Endothelial cell of umbilical vein (primary cell): ENCODE measurements around the gene RPS16. TPM values are rescaled to one million over a fixed set of nuclear protein-coding genes. Genes with fewer than 3 reads are reported as not detected.

Source experiments
- BruUV-seq: library from RNA; stranded (reverse); fragments of 400-500 nt; replicated peaks from 2 replicates; lab custom pipeline; 2021; lab: Mats Ljungman, UMichigan
- CTCF ChIA-PET: fragments of 300-600, 350-600 bp; sonication (Branson Sonifier 250); formaldehyde crosslinking; loops from one replicate; lab custom pipeline; 2021; ENCODE audit warnings: antibody characterized with exemption, inconsistent platforms; lab: Charles Lee
- POLR2A ChIA-PET: fragments of 300-600, 350-600 bp; sonication (Branson Sonifier 250); formaldehyde crosslinking; loops from one replicate; lab custom pipeline; 2021; ENCODE audit warnings: antibody characterized with exemption, inconsistent platforms; lab: Charles Lee
- DNase-seq: peaks from one replicate; pipeline ENCODE4 v3.0.0-alpha.2; 2011; ENCODE audit warnings: low read depth, low spot score
- FAIRE-seq: peaks from 2 replicates; lab custom pipeline; 2011; peaks lifted over from hg19 to GRCh38; lab: Jason Lieb, UNC
- H2AFZ ChIP-seq: 2 replicates; pipeline ENCODE4 v1.6.0; 2012; ENCODE audit warnings: low read depth, low read length, control low read depth, inconsistent platforms
- H3K27ac ChIP-seq: 2 replicates; pipeline ENCODE4 v1.5.1; 2011; ENCODE audit warnings: low read depth, mild to moderate bottlenecking, control low read depth, low read length, moderate library complexity; ENCODE audit not compliant: insufficient read depth
- H3K27me3 ChIP-seq, 2 experiments: 2 replicates each; pipeline versions ENCODE4 v1.6.0 to v1.6.1; 2011; ENCODE audit warnings: low read length in 2 of 2, mixed read lengths in 1 of 2; ENCODE audit not compliant: control insufficient read depth in 2 of 2, insufficient read depth in 2 of 2
- H3K36me3 ChIP-seq, 2 experiments: 2 replicates in 1 of 2; 3 replicates in 1 of 2; pipeline ENCODE4 v1.5.1; 2011; ENCODE audit warnings: low read length in 2 of 2, mild to moderate bottlenecking in 1 of 2, moderate library complexity in 1 of 2; ENCODE audit not compliant: control insufficient read depth in 2 of 2, insufficient read depth in 2 of 2; ENCODE audit errors: extremely low read depth in 1 of 2
- H3K4me1 ChIP-seq: 3 replicates; pipeline ENCODE4 v1.5.1; 2011; ENCODE audit warnings: mild to moderate bottlenecking, low read length; ENCODE audit not compliant: control insufficient read depth, insufficient read depth; ENCODE audit errors: extremely low read depth
- H3K4me2 ChIP-seq: 2 replicates; pipeline ENCODE4 v1.6.1; 2011; ENCODE audit warnings: low read length, control low read depth, mixed read lengths; ENCODE audit not compliant: insufficient read depth
- H3K4me3 ChIP-seq, 3 experiments: fragments of 200-600 bp in 1 of 3; sonication (generic), shearing (Covaris generic) in 1 of 3; replicated peaks in 1 of 3; 2 replicates each; pipeline ENCODE4 v1.5.1; 2011 to 2016; ENCODE audit warnings: control low read depth in 3 of 3, low read length in 3 of 3, mild to moderate bottlenecking in 2 of 3, inconsistent platforms in 1 of 3, low read depth in 1 of 3, moderate library complexity in 1 of 3; ENCODE audit not compliant: insufficient read depth in 1 of 3
- H3K79me2 ChIP-seq: 2 replicates; pipeline ENCODE4 v1.6.0; 2012; ENCODE audit warnings: low read length, inconsistent platforms; ENCODE audit not compliant: control insufficient read depth, insufficient read depth
- H3K9ac ChIP-seq: replicated peaks from 2 replicates; pipeline ENCODE3; 2011; ENCODE audit warnings: low read length, control low read depth; ENCODE audit not compliant: insufficient read depth; ENCODE audit errors: extremely low read depth
- H3K9me1 ChIP-seq: replicated peaks from 3 replicates; pipeline ENCODE4 v1.6.0; 2011; ENCODE audit warnings: mild to moderate bottlenecking, low read length; ENCODE audit not compliant: control insufficient read depth, insufficient read depth; ENCODE audit errors: extremely low read depth
- H3K9me3 ChIP-seq: replicated peaks from 2 replicates; pipeline ENCODE4 v1.5.1; 2012; ENCODE audit warnings: low read length, inconsistent platforms; ENCODE audit not compliant: control insufficient read depth, insufficient read depth
- H4K20me1 ChIP-seq: replicated peaks from 2 replicates; pipeline ENCODE3; 2011; ENCODE audit warnings: mild to moderate bottlenecking, low read length; ENCODE audit not compliant: control insufficient read depth, insufficient read depth; ENCODE audit errors: extremely low read depth
- EZH2 ChIP-seq: IDR thresholded peaks from 2 replicates; pipeline ENCODE4 v1.6.1; 2012; ENCODE audit warnings: borderline replicate concordance, low read depth, mild to moderate bottlenecking, moderate library complexity, low read length, inconsistent platforms; ENCODE audit not compliant: severe bottlenecking
- FOS ChIP-seq: IDR thresholded peaks from 2 replicates; pipeline ENCODE4 v1.6.1; 2011; ENCODE audit warnings: mild to moderate bottlenecking, low read length, moderate library complexity, borderline replicate concordance; ENCODE audit not compliant: insufficient read depth
- GATA2 ChIP-seq: IDR thresholded peaks from 2 replicates; pipeline ENCODE4 v1.7.0; 2011; ENCODE audit warnings: low read depth, mild to moderate bottlenecking, moderate library complexity, mixed read lengths, low read length; ENCODE audit not compliant: insufficient read length, insufficient read depth
- JUN ChIP-seq: IDR thresholded peaks from 2 replicates; pipeline ENCODE4 v1.6.1; 2011; ENCODE audit warnings: borderline replicate concordance, low read depth; ENCODE audit not compliant: insufficient read length, insufficient read depth
- MYC ChIP-seq: IDR thresholded peaks from one replicate; pipeline ENCODE4 v1.6.1; 2011; ENCODE audit warnings: mild to moderate bottlenecking, low read depth, low read length
- POLR2A ChIP-seq: IDR thresholded peaks from 2 replicates; pipeline ENCODE4 v1.6.1; 2012; ENCODE audit warnings: low read depth, mild to moderate bottlenecking, control low read depth, low read length
- POLR2AphosphoS5 ChIP-seq: IDR thresholded peaks from 2 replicates; pipeline ENCODE4 v1.6.1; 2012; ENCODE audit warnings: low read depth, mild to moderate bottlenecking, control low read depth, low read length, moderate library complexity; ENCODE audit not compliant: insufficient read depth
- dilution Hi-C: fragments of 300-500 bp; cut with MboI; formaldehyde crosslinking; loops from one replicate; pipeline ENCODE4 v1.15.0; 2019; ENCODE audit warnings: low sequenced_read_pairs; ENCODE audit not compliant: extremely low pct_ligation_motif_present
- intact Hi-C: fragments of 100-400 bp; cut with micrococcal nuclease; formaldehyde crosslinking; loops from one replicate; pipeline ENCODE4 v1.10.0; 2022
- polyA plus RNA-seq, 4 experiments: library from polyadenylated mRNA; depleted of rRNA in 3 of 4; stranded (reverse) in 3 of 4; unstranded in 1 of 4; fragments of >200 nt; gene quantifications; 2 replicates each; pipeline versions ENCODE4 v1.2.1 to v1.2.3, GENCODE V29; 2011 to 2012; ENCODE audit warnings: missing spikeins in 1 of 4
- total RNA-seq: library from RNA; stranded (reverse); gene quantifications from 2 replicates; pipeline ENCODE4 v1.2.3, GENCODE V29; 2021
- TF ChIP-seq, protein P1 (sequence below), 2 donors: IDR thresholded peaks; 1 replicate in 1 of 2; 2 replicates in 1 of 2; pipeline ENCODE4 v1.5.1; 2011; ENCODE audit warnings: low read length in 2 of 2, mild to moderate bottlenecking in 2 of 2, moderate library complexity in 2 of 2, control low read depth in 1 of 2, inconsistent platforms in 1 of 2, low read depth in 1 of 2; ENCODE audit not compliant: insufficient read depth in 1 of 2; ENCODE audit errors: extremely low read depth in 1 of 2
- TF ChIP-seq, protein P2 (sequence below): IDR thresholded peaks from 2 replicates; pipeline ENCODE4 v1.6.1; 2011; ENCODE audit not compliant: insufficient read depth, insufficient read length

The RPS16 gene
- total and polyA plus RNA-seq, 2 donors (not counting 3 experiments of a cell fraction or from before 2014, with no cell fraction given): 1,768 to 5,244 TPM

- Histone ChIP-seq H3K27ac (no peak overlapping the region), H2AFZ (no peak overlapping the region), H3K27me3 (no peaks in the 10 kb centered on the region), H3K79me2 (no peaks in the 10 kb centered on the region), H3K4me1 (peaks cover 20% of the 10 kb centered on the region), H3K4me3 (no peak overlapping the region), H3K9ac (no peak overlapping the region), H3K36me3 (peaks cover 0 to 7% of the 10 kb centered on the region in 2 experiments), H3K9me3 (no peaks in the 10 kb centered on the region), H3K4me2 (no peak overlapping the region), H3K9me1 (no peaks in the 10 kb centered on the region), H4K20me1 (no peaks in the 10 kb centered on the region)
- no TSS peak for BruUV-seq
- intact Hi-C loops: no loop called here
- dilution Hi-C loops: no loop called here
- FAIRE-seq (no peak), DNase-seq (no peak)
- POLR2A ChIA-PET: interaction anchor here (0.8 kb wide), 1 partner anchor 9 kb away, joined by 3 read pairs; the partner anchor contains the start of genes MED29 and PAF1
- no peak for TF ChIP-seq POLR2A
- TF ChIP-seq MYC: no peak
- no peak for TF ChIP-seq POLR2AphosphoS5
- TF ChIP-seq, protein P1, sequence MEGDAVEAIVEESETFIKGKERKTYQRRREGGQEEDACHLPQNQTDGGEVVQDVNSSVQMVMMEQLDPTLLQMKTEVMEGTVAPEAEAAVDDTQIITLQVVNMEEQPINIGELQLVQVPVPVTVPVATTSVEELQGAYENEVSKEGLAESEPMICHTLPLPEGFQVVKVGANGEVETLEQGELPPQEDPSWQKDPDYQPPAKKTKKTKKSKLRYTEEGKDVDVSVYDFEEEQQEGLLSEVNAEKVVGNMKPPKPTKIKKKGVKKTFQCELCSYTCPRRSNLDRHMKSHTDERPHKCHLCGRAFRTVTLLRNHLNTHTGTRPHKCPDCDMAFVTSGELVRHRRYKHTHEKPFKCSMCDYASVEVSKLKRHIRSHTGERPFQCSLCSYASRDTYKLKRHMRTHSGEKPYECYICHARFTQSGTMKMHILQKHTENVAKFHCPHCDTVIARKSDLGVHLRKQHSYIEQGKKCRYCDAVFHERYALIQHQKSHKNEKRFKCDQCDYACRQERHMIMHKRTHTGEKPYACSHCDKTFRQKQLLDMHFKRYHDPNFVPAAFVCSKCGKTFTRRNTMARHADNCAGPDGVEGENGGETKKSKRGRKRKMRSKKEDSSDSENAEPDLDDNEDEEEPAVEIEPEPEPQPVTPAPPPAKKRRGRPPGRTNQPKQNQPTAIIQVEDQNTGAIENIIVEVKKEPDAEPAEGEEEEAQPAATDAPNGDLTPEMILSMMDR (IDR thresholded peaks at IDR 0.05; ENCODE audit: extremely low read depth in 1 of 2, insufficient read depth in 1 of 2, low read depth in 1 of 2, low read length in 2 of 2): no peak
- no peak for TF ChIP-seq GATA2
- TF ChIP-seq, protein P2, sequence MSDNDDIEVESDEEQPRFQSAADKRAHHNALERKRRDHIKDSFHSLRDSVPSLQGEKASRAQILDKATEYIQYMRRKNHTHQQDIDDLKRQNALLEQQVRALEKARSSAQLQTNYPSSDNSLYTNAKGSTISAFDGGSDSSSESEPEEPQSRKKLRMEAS: no peak
- no peak for TF ChIP-seq FOS
- TF ChIP-seq EZH2: no peak
- TF ChIP-seq JUN: no peak
- CTCF ChIA-PET: interaction anchor here (2.9 to 4.5 kb wide), 2 partner anchors 12 kb away, joined by 22 to 147 read pairs; partner anchors contain the start of gene PLEKHG2
Measured at GRCh38 chr19:39399668-39400050, 36.1 kb downstream of the RPS16 start.
